Prostate gland (tissue), 2 donors: Measurements from ENCODE around the gene ODAD2. TPM values are rescaled to one million over a fixed set of nuclear protein-coding genes. Genes with fewer than 3 reads are reported as not detected.

Experiments
- DNase-seq: peaks from one replicate; pipeline ENCODE4 v3.0.0-alpha.2; 2019; ENCODE audit warnings: low spot score
- H3K27ac ChIP-seq, 2 donors: fragments of 200-600 bp; sonication (generic); 2 replicates each; pipeline ENCODE4 v1.5.1; 2017 to 2019
- H3K27me3 ChIP-seq: fragments of 200-600 bp; sonication (generic); replicated peaks from 2 replicates; pipeline ENCODE4 v1.5.1; 2019; ENCODE audit not compliant: insufficient read depth
- H3K36me3 ChIP-seq, 2 donors: fragments of 200-600 bp; sonication (generic); 1 replicate in 1 of 2; 2 replicates in 1 of 2; pipeline versions ENCODE4 v1.5.1 to v1.8.1; 2017 to 2019
- H3K4me1 ChIP-seq: fragments of 200-600 bp; sonication (generic); replicated peaks from 2 replicates; pipeline ENCODE4 v1.5.1; 2019
- H3K4me3 ChIP-seq, 2 donors: fragments of 200-600 bp; sonication (generic); 2 replicates each; pipeline ENCODE4 v1.5.1; 2017 to 2019
- H3K9me3 ChIP-seq: fragments of 200-600 bp; sonication (generic); 2 replicates; pipeline ENCODE4 v1.5.1; 2017
- POLR2A ChIP-seq: fragments of 450-650 bp; IDR thresholded peaks from one replicate; pipeline ENCODE4 v1.6.1; 2016; ENCODE audit warnings: antibody characterized with exemption, mild to moderate bottlenecking
- POLR2AphosphoS5 ChIP-seq: sonication (generic); formaldehyde crosslinking; IDR thresholded peaks from one replicate; pipeline ENCODE4 v1.6.1; 2017; ENCODE audit warnings: antibody characterized with exemption
- WGBS: methylation state at CpG from one replicate; pipeline ENCODE4 v1.1.5; 2018; 5-methylcytosine and 5-hydroxymethylcytosine counted together
- intact Hi-C: fragments of 100-400 bp; cut with DNase I; formaldehyde crosslinking; loops from one replicate; pipeline ENCODE4 v1.14.2; 2022
- total RNA-seq, 2 donors: library from RNA; depleted of rRNA; stranded (reverse); fragments of >200 nt; gene quantifications; one replicate each; pipeline ENCODE4 v1.1.0, GENCODE V29; 2016
- TF ChIP-seq, protein P1 (sequence below), 4 experiments: fragments of 200-600 bp in 2 of 4; fragments of 450-650 bp in 2 of 4; sonication (generic) in 2 of 4; IDR thresholded peaks; 1 replicate in 3 of 4; 2 replicates in 1 of 4; pipeline ENCODE4 v1.5.1; 2016 to 2019; ENCODE audit warnings: antibody characterized with exemption in 4 of 4, mild to moderate bottlenecking in 2 of 4, moderate library complexity in 2 of 4

ODAD2 gene
- total RNA-seq, 2 donors from 2014 or later: 1.3 to 6.6 TPM

DNA sequence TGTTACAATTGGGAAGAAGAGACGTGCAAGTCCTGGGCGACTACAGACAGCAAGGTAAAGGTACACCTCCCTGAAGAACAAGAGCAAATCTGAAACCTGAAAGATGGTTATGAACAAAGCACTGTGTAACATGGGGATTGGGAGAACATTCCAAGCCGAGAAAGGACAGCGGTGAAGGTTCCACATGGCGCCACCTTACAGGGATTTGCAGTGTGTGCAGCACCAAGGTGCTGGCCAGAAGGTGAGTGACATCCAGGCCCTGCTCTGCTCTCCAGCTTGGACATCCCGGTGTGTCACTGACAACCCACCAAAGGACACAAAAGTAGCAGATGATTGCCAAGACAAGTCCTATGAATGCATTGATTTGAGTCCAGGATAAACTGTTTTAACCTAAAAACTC lies 165.1 kb downstream of the ODAD2 start:
- no peak overlapping the region for H3K4me3 ChIP-seq
- no peak for DNase-seq
- WGBS: 95% methylated on average over 6 of the region's 6 CpGs
- no peaks in the 10 kb centered on the region for H3K27me3 ChIP-seq
- H3K36me3 ChIP-seq: no peaks in the 10 kb centered on the region
- H3K4me1 ChIP-seq: no peaks in the 10 kb centered on the region
- TF ChIP-seq POLR2AphosphoS5: no peak
- TF ChIP-seq POLR2A: no peak
- TF ChIP-seq, protein P1, sequence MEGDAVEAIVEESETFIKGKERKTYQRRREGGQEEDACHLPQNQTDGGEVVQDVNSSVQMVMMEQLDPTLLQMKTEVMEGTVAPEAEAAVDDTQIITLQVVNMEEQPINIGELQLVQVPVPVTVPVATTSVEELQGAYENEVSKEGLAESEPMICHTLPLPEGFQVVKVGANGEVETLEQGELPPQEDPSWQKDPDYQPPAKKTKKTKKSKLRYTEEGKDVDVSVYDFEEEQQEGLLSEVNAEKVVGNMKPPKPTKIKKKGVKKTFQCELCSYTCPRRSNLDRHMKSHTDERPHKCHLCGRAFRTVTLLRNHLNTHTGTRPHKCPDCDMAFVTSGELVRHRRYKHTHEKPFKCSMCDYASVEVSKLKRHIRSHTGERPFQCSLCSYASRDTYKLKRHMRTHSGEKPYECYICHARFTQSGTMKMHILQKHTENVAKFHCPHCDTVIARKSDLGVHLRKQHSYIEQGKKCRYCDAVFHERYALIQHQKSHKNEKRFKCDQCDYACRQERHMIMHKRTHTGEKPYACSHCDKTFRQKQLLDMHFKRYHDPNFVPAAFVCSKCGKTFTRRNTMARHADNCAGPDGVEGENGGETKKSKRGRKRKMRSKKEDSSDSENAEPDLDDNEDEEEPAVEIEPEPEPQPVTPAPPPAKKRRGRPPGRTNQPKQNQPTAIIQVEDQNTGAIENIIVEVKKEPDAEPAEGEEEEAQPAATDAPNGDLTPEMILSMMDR (IDR thresholded peaks at IDR 0.05): no peak
- intact Hi-C loops: no loop called here
- no peak overlapping the region for H3K27ac ChIP-seq
- no peaks in the 10 kb centered on the region for H3K9me3 ChIP-seq

DNA sequence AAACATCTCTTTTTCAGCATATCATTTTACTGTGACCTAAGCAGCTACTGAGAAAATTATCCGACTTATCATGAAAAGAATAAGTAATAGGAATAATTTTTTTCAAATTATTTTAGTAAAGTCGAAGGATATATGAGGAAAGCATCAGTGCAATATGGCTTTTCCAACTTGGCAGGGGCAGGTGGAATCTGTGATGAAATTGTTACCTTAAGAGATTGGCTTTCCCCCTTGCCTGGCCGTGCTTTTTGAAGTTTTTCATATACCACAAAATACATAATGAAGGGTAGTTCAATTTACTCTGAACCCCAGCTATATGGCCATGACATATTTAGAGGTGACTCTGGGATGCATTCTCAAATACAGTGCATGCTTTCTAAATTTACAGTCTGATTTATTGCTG lies 166.1 kb downstream of the ODAD2 start:
- no peaks in the 10 kb centered on the region for H3K36me3 ChIP-seq
- H3K27me3 ChIP-seq: no peaks in the 10 kb centered on the region
- TF ChIP-seq POLR2A (no peak), POLR2AphosphoS5 (no peak)
- TF ChIP-seq, protein P1 (IDR thresholded peaks at IDR 0.05): no peak
- intact Hi-C loops: no loop called here
- no peak overlapping the region for H3K27ac ChIP-seq
- no peak overlapping the region for H3K4me3 ChIP-seq
- no peak for DNase-seq
- 67% methylated on average over 3 of the region's 3 CpGs for WGBS
- no peaks in the 10 kb centered on the region for H3K4me1 ChIP-seq
- H3K9me3 ChIP-seq: no peaks in the 10 kb centered on the region

DNA sequence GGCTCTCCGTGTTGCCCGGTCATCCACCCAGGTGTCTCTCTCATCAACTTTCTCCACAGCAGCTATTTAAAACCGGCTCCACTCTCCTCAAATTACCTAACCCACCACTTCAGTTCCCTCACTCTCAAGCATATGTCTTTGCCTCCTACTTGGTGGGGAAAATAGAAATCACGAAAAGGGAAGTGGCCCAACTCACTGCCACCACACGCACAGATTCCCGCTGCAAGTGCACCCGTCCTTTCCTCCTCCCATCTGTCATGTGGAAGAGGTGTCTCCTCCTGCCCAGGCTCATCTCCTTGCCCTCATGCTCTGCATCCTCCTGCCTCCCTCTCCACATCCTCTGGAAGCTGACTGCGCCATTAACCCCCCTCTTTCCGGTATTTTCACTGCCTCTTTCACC lies 172.5 kb downstream of the ODAD2 start:
- WGBS: 92% methylated on average over 9 of the region's 9 CpGs

DNA sequence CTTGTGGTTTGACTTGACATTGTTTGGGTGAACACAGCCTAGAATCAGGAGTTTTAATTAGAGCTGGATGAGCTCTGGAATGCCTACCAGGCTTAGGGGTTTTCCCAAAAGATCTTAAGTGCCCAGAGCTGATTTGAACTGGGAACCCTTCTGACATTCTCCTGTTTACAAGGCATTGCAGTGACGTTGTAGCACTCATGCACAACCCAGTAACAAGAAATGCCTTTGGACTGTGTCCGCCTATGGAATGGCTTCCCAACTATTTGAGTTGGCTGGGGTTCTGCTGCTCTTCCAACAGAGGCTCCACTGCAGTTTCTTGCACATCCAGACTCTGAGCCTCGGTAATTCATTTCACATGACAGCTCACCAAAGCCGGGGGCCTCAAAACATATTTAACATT lies 176.6 kb downstream of the ODAD2 start:
- Histone ChIP-seq H3K36me3 (no peaks in the 10 kb centered on the region), H3K4me3 (no peak overlapping the region), H3K27ac (no peak overlapping the region), H3K9me3 (no peaks in the 10 kb centered on the region), H3K4me1 (no peaks in the 10 kb centered on the region), H3K27me3 (no peaks in the 10 kb centered on the region)
- no peak for DNase-seq
- 31% methylated on average over 4 of the region's 4 CpGs for WGBS
- intact Hi-C loops: no loop called here
- TF ChIP-seq POLR2AphosphoS5: no peak
- TF ChIP-seq, protein P1 (IDR thresholded peaks at IDR 0.05): no peak
- no peak for TF ChIP-seq POLR2A

More for the DNA sequence above, 172.5 kb downstream of the ODAD2 start:
- no peak for DNase-seq
- Histone ChIP-seq H3K27ac (no peak overlapping the region), H3K9me3 (no peaks in the 10 kb centered on the region), H3K27me3 (no peaks in the 10 kb centered on the region), H3K4me3 (no peak overlapping the region), H3K36me3 (no peaks in the 10 kb centered on the region), H3K4me1 (no peaks in the 10 kb centered on the region)
- no peak for TF ChIP-seq POLR2A
- TF ChIP-seq, protein P1 (IDR thresholded peaks at IDR 0.05): no peak
- TF ChIP-seq POLR2AphosphoS5: no peak
- intact Hi-C loops: no loop called here

DNA sequence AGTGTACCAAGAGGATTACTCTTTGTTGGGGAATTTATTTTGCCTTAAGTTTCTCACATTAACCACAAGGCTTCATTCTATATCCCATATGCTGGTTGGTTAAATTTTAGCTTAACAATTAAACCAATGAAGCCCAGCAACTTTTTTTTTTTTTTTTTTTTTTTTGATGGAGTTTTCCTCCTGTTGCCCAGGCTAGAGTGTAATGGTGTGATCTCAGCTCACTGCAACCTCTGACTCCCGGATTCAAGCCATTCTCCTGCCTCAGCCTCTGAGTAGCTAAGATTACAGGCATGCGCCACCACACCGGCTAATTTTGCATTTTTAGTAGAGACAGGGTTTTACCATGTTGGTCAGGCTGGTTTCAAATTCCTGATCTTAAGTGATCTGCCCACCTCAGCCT lies 178.2 kb downstream of the ODAD2 start:
- intact Hi-C loops: no loop called here
- no peaks in the 10 kb centered on the region for H3K9me3 ChIP-seq
- H3K4me1 ChIP-seq: no peaks in the 10 kb centered on the region
- WGBS: 88% methylated on average over 3 of the region's 3 CpGs
- no peak for DNase-seq
- H3K27ac ChIP-seq: no peak overlapping the region
- no peaks in the 10 kb centered on the region for H3K27me3 ChIP-seq
- no peaks in the 10 kb centered on the region for H3K36me3 ChIP-seq
- no peak for TF ChIP-seq POLR2A
- TF ChIP-seq, protein P1 (IDR thresholded peaks at IDR 0.05): no peak
- H3K4me3 ChIP-seq: no peak overlapping the region
